GM12878 (cell line): ENCODE measurements around the gene ITPR3.

Source experiments
- CHD2 ChIP-seq: IDR thresholded peaks from 2 replicates; pipeline ENCODE4 v1.6.1; 2011; ENCODE audit warnings: low read depth, low read length, improper control_type of control experiment, borderline replicate concordance
- SIN3A ChIP-seq: IDR thresholded peaks from 2 replicates; pipeline ENCODE4 v1.6.1; 2012; ENCODE audit warnings: low read depth, low read length, improper control_type of control experiment
- TF ChIP-seq, protein P1 (sequence below): IDR thresholded peaks from 2 replicates; pipeline ENCODE4 v1.6.1; 2012; ENCODE audit warnings: low read depth, low read length, improper control_type of control experiment

GRCh38 chr6:33641602-33642001 is 20.5 kb downstream of the ITPR3 start:
- no peak for TF ChIP-seq SIN3A
- no peak for TF ChIP-seq CHD2
- TF ChIP-seq, protein P1, sequence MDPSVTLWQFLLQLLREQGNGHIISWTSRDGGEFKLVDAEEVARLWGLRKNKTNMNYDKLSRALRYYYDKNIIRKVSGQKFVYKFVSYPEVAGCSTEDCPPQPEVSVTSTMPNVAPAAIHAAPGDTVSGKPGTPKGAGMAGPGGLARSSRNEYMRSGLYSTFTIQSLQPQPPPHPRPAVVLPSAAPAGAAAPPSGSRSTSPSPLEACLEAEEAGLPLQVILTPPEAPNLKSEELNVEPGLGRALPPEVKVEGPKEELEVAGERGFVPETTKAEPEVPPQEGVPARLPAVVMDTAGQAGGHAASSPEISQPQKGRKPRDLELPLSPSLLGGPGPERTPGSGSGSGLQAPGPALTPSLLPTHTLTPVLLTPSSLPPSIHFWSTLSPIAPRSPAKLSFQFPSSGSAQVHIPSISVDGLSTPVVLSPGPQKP, result no peak
